A549 (cell line): ENCODE measurements around the gene ARHGAP28. TPM values are rescaled to one million over a fixed set of nuclear protein-coding genes. Genes with fewer than 3 reads are reported as not detected.

Experiments
- ATAC-seq, 2 experiments: fragments of 200-7000 bp in 1 of 2; fragments of >200 bp in 1 of 2; cut with Nextera tagmentation in 1 of 2; cut with Tn5 transposase in 1 of 2; 3 replicates each; pipeline versions ENCODE4 v1.8.0 to v1.9.1; 2018 to 2020; ENCODE audit warnings: mild to moderate bottlenecking in 1 of 2, moderate library complexity in 1 of 2
- CTCF ChIA-PET: fragments of 300-600 bp; sonication (Branson Sonifier 250); formaldehyde crosslinking; extraction: SDS; loops from one replicate; lab custom pipeline; 2021; ENCODE audit warnings: antibody characterized with exemption, inconsistent platforms; lab: Yijun Ruan, JAX
- POLR2A ChIA-PET: fragments of 350-600 bp; formaldehyde crosslinking; extraction: SDS; loops from one replicate; lab custom pipeline; 2021; ENCODE audit warnings: antibody characterized with exemption, inconsistent platforms; lab: Yijun Ruan, JAX
- DNase-seq, 2 experiments: peaks; one replicate each; pipeline versions ENCODE4 v3.0.0 to v3.0.0-alpha.2; 2011 to 2016; ENCODE audit warnings: low read depth in 1 of 2, low spot score in 1 of 2
- FAIRE-seq: peaks from 2 replicates; lab custom pipeline; 2011; peaks lifted over from hg19 to GRCh38; lab: Jason Lieb, UNC
- H3K27ac ChIP-seq, 2 experiments: fragments of >200 bp; sonication (Bioruptor Twin); formaldehyde crosslinking; 3 replicates each; pipeline ENCODE4 v1.5.1; 2016 to 2017
- H3K4me1 ChIP-seq: fragments of >200 bp; sonication (Bioruptor Twin); formaldehyde crosslinking; 3 replicates; pipeline ENCODE4 v1.6.1; 2016
- H3K4me2 ChIP-seq: fragments of >200 bp; sonication (Bioruptor Twin); formaldehyde crosslinking; 3 replicates; pipeline ENCODE4 v1.6.1; 2016
- H3K4me3 ChIP-seq: fragments of >200 bp; sonication (Bioruptor Twin); formaldehyde crosslinking; 3 replicates; pipeline ENCODE4 v1.5.1; 2016
- H3K9me3 ChIP-seq: fragments of >200 bp; sonication (Bioruptor Twin); formaldehyde crosslinking; 3 replicates; pipeline ENCODE4 v1.6.1; 2016
- CBX2 ChIP-seq: fragments of 200-600 bp; sonication (generic); IDR thresholded peaks from 2 replicates; pipeline ENCODE4 v1.6.1; 2016; ENCODE audit warnings: low read depth, mild to moderate bottlenecking, borderline replicate concordance
- EHMT2 ChIP-seq: fragments of 200-600 bp; sonication (generic); IDR thresholded peaks from 2 replicates; pipeline ENCODE4 v1.6.1; 2016; ENCODE audit warnings: antibody characterized with exemption, low read depth, mild to moderate bottlenecking, moderate library complexity
- EP300 ChIP-seq, 2 experiments: fragments of >200 bp; sonication (Bioruptor Twin); formaldehyde crosslinking; IDR thresholded peaks; 2 replicates in 1 of 2; 3 replicates in 1 of 2; pipeline ENCODE4 v1.6.1; 2016 to 2017
- ESRRA ChIP-seq: fragments of 150-350 bp; IDR thresholded peaks from 2 replicates; pipeline ENCODE4 v1.6.1; 2014; ENCODE audit warnings: mild to moderate bottlenecking, low read length, borderline replicate concordance
- FOSL2 ChIP-seq, 2 experiments: fragments of 450-650 bp in 1 of 2; fragments of >200 bp in 1 of 2; sonication (Bioruptor Twin) in 1 of 2; formaldehyde crosslinking; IDR thresholded peaks; 2 replicates each; pipeline versions ENCODE4 v1.5.0 to v1.6.1; 2016 to 2020; ENCODE audit warnings: mild to moderate bottlenecking in 1 of 2, moderate library complexity in 1 of 2
- FOXS1 ChIP-seq: fragments of 250-450 bp; sonication (Bioruptor Pico); IDR thresholded peaks from 2 replicates; pipeline ENCODE4 v1.5.0; 2020; ENCODE audit warnings: mild to moderate bottlenecking, moderate library complexity
- HOXB13 ChIP-seq: fragments of 250-450 bp; sonication (Bioruptor Pico); IDR thresholded peaks from 2 replicates; pipeline ENCODE4 v1.5.0; 2020; ENCODE audit warnings: low read depth, mild to moderate bottlenecking, moderate library complexity
- MAZ ChIP-seq: fragments of 150-350 bp; IDR thresholded peaks from 2 replicates; pipeline ENCODE4 v1.6.1; 2014; ENCODE audit warnings: antibody characterized with exemption, low read depth, low read length, borderline replicate concordance
- POLR2A ChIP-seq: IDR thresholded peaks from 2 replicates; pipeline ENCODE4 v1.6.1; 2012; ENCODE audit warnings: mild to moderate bottlenecking, low read length
- POLR2AphosphoS2 ChIP-seq: conservative IDR thresholded peaks from 2 replicates; pipeline ENCODE4 v1.6.1; 2012; ENCODE audit warnings: low read length, improper control_type of control experiment, inconsistent platforms
- REST ChIP-seq: fragments of 200-600 bp; sonication (generic); IDR thresholded peaks from 2 replicates; pipeline ENCODE4 v1.6.1; 2016; ENCODE audit warnings: antibody characterized with exemption, mild to moderate bottlenecking, moderate library complexity
- TFCP2L1 ChIP-seq: fragments of 250-450 bp; sonication (Bioruptor Pico); IDR thresholded peaks from 2 replicates; pipeline ENCODE4 v1.5.0; 2021; ENCODE audit warnings: mild to moderate bottlenecking
- TP53 ChIP-seq: fragments of 250-450 bp; sonication (Bioruptor Pico); IDR thresholded peaks from 2 replicates; pipeline ENCODE4 v1.5.0; 2021; ENCODE audit warnings: mild to moderate bottlenecking, moderate library complexity
- ZC3H11A ChIP-seq: fragments of 450-650 bp; IDR thresholded peaks from 2 replicates; pipeline ENCODE4 v1.6.1; 2014; ENCODE audit warnings: antibody characterized with exemption, mild to moderate bottlenecking
- ZSCAN20 ChIP-seq: fragments of 250-450 bp; sonication (Bioruptor Pico); IDR thresholded peaks from 2 replicates; pipeline ENCODE4 v1.8.0; 2022; ENCODE audit warnings: mild to moderate bottlenecking, moderate library complexity
- WGBS: methylation state at CpG from one replicate; pipeline ENCODE4 v1.1.6; 2017; ENCODE audit errors: missing lambda C conversion rate; 5-methylcytosine and 5-hydroxymethylcytosine counted together
- polyA plus RNA-seq, 4 experiments: library from polyadenylated mRNA; depleted of rRNA in 3 of 4; stranded (reverse); fragments of >200 nt; fragmentation: RNase III in 1 of 4; extraction: RNeasy Plus Mini Kit Qiagen cat#74134 plus additional on column Dnase treatment in 1 of 4; gene quantifications; 2 replicates in 3 of 4; 3 replicates in 1 of 4; pipeline ENCODE4 v1.2.3, GENCODE V29; 2011 to 2017
- TF ChIP-seq, protein P1 (sequence below): fragments of >200 bp; sonication (Bioruptor Twin); formaldehyde crosslinking; IDR thresholded peaks from 3 replicates; pipeline ENCODE4 v1.5.1; 2016

The ARHGAP28 gene
- polyA plus RNA-seq, 2 of the 4 experiments (the other 2 are of a cell fraction): 0.13 to 0.17 TPM

DNA sequence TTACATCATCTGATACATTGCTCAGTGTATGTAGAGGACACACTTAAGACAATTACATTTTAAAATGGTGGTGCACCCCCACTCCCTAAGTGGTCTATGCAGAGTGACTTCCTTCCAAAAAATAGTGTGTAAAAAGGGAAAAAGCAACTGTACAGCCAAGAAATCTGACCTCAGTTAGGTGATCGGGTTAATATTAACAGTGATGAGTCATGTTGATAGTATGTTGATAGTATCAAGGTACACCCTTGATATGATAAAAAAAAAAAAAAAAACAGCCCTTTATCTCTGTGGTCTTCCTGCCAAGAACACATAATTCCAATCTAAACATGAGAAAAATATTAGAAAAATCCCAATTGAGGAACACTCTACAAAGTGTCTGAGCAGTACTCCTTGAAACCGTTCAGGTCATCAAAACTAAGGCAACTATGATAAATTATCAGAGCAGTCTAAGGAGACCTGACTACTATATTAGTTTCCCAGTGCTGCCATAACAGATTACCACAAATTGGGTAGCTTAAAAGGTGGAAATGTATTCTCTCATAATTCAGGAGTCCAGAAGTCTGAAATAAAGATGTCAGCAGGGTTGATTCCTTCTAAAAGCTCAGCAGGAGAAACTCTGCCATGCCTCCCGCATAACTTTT lies 171.9 kb downstream of the ARHGAP28 start:
- H3K27ac ChIP-seq: no peak overlapping the region
- TF ChIP-seq TP53 (CRISPR knock-in tag): no peak
- TF ChIP-seq, protein P1, sequence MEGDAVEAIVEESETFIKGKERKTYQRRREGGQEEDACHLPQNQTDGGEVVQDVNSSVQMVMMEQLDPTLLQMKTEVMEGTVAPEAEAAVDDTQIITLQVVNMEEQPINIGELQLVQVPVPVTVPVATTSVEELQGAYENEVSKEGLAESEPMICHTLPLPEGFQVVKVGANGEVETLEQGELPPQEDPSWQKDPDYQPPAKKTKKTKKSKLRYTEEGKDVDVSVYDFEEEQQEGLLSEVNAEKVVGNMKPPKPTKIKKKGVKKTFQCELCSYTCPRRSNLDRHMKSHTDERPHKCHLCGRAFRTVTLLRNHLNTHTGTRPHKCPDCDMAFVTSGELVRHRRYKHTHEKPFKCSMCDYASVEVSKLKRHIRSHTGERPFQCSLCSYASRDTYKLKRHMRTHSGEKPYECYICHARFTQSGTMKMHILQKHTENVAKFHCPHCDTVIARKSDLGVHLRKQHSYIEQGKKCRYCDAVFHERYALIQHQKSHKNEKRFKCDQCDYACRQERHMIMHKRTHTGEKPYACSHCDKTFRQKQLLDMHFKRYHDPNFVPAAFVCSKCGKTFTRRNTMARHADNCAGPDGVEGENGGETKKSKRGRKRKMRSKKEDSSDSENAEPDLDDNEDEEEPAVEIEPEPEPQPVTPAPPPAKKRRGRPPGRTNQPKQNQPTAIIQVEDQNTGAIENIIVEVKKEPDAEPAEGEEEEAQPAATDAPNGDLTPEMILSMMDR: no peak
- TF ChIP-seq REST: no peak
- no peak for TF ChIP-seq TFCP2L1 (CRISPR knock-in tag)
- no peak for TF ChIP-seq ESRRA
- no peak for TF ChIP-seq FOSL2 (IDR thresholded peaks at IDR 0.05)
- no peak for TF ChIP-seq FOSL2 (CRISPR knock-in tag; IDR thresholded peaks at IDR 0.05)
- TF ChIP-seq POLR2AphosphoS2: no peak
- no peak for TF ChIP-seq ZSCAN20 (CRISPR knock-in tag)
- DNase-seq: no peak
- no peaks in the 10 kb centered on the region for H3K9me3 ChIP-seq
- H3K4me1 ChIP-seq: peaks cover 5% of the 10 kb centered on the region; the same call in 2 of the 3 replicates
- ATAC-seq: no peak
- no peak overlapping the region; the same call in 2 of the 3 replicates for H3K4me2 ChIP-seq
- WGBS: 17% methylated on average over 3 of the region's 3 CpGs
- no peak overlapping the region for H3K4me3 ChIP-seq
- ChIA-PET CTCF (no interaction called here), POLR2A (no interaction called here)
- FAIRE-seq: no peak

- DNase-seq: no peak
- no peaks in the 10 kb centered on the region for H3K9me3 ChIP-seq
- H3K4me2 ChIP-seq: no peak overlapping the region
- ATAC-seq: no peak
- TF ChIP-seq POLR2A (no peak), CBX2 (no peak), HOXB13 (CRISPR knock-in tag) (no peak), ZC3H11A (no peak), MAZ (no peak), FOXS1 (CRISPR knock-in tag) (no peak), EHMT2 (no peak), EP300 (IDR thresholded peaks at IDR 0.05) (no peak)
- H3K4me1 ChIP-seq: no peaks in the 10 kb centered on the region
- POLR2A ChIA-PET: no interaction called here
- no peak overlapping the region for H3K27ac ChIP-seq
- 15% methylated on average over 3 of the region's 3 CpGs for WGBS
- H3K4me3 ChIP-seq: no peak overlapping the region
- FAIRE-seq: no peak
- CTCF ChIA-PET: interaction anchor here (2.2 to 6.2 kb wide), 2 partner anchors 106 to 261 kb away, joined by 5 to 40 read pairs; no protein-coding TSS in a partner anchor
Observed at GRCh38 chr18:6917072-6917471, 187.6 kb downstream of the ARHGAP28 start.
